HG03571 (cell line): Measurements from ENCODE around the gene ST8SIA1.

Source experiments
- ATAC-seq: cut with Tn5 transposase; IDR thresholded peaks from one replicate; pipeline ENCODE4 v1.9.1; 2021; ENCODE audit not compliant: unreplicated experiment

ST8SIA1 gene

GRCh38 chr12:22285846-22286245 lies 48.7 kb downstream of the ST8SIA1 start:
- ATAC-seq, result no peak

- no peak for ATAC-seq
Observed at GRCh38 chr12:22284871-22285270, 49.6 kb downstream of the ST8SIA1 start.

- ATAC-seq, result no peak
Observed at GRCh38 chr12:22283508-22283907, 51.0 kb downstream of the ST8SIA1 start.

DNA sequence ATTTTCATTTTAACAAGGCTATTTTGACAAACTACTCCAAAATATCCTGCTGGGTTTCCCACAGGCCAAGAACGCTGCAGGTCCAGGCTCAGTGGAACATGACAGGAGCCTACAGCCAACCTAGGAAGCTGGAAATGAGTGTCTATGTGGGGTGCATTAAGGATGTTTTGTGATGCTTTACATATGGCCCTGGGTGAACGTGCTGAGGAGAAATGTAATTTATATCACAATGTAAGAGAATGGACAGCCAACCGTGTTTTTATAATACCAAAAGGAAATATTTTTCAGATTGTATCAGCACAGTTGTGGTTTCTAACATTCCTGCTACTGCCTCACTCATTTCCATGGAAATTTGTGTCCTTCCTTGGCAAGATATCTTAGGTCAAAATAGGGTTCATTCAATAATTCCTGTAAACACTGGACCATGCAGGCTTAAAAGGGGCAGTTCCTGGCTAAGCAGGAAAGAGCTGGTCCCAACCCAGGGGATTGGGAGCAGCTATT lies 51.5 kb downstream of the ST8SIA1 start:
- no peak for ATAC-seq

DNA sequence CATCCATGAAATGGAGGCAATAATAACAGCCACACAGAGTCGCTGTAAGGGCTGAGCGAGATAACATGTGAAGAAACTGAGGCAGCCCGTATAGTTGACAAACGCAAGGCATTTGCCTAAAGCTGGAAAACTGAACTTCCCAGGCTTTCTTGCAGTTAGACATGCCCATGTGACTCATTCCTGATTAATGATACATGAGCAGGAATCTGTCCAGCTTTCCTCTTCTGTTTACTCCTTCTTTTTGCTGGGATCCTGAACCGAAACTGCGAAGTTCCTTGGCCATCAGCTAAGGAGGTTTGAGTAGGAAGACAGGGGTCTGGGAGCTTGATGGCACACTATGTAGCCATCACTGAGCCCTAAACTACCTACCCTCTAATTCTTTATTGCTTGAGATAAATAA lies 52.2 kb downstream of the ST8SIA1 start:
- ATAC-seq, result no peak

DNA sequence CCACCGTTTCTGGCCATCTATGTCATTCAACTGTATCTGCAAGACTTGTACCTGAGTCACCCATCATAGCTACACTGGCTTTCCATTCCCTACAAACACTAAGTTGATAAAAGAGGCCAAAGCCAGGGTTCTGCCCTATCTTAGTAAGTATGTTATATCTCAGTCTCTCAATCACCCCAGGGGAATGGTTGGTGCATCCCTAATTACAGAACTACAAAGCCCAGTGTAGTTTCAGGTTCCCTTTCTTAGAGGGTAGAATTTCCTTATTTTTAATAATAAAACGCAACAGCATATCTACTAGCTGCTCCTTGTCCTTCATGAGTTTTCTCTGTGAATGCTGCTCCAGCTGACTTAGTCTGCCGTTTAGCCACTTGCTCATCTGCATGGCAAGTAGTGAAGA lies 57.6 kb downstream of the ST8SIA1 start:
- no peak for ATAC-seq

GRCh38 chr12:22276313-22276712 lies 58.2 kb downstream of the ST8SIA1 start:
- ATAC-seq, result no peak

GRCh38 chr12:22275843-22276242 lies 58.7 kb downstream of the ST8SIA1 start:
- ATAC-seq, result no peak

GRCh38 chr12:22272335-22273151 lies 62.0 kb downstream of the ST8SIA1 start:
- ATAC-seq, result no peak

DNA sequence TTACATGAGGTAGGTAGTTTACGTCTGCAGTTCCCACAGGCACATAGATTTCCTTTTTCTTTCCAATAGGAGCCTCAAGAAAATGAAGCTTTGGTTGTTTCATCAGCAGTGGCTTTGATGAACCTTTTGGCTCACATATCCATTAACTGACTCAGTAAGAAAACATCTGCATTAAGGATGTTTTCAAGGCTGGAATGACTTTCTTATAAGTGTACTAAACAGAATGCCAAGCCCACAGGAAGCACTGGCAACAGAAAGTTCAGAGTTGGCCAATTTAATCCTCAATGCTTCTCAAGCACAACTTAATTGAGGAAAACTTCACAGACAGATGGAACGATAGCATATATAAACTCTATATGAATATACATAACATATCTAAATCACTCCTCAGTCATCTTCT lies 63.5 kb downstream of the ST8SIA1 start:
- ATAC-seq, result no peak

GRCh38 chr12:22268973-22269372 lies 65.5 kb downstream of the ST8SIA1 start:
- ATAC-seq, result no peak

GRCh38 chr12:22268406-22268805 lies 66.1 kb downstream of the ST8SIA1 start:
- no peak for ATAC-seq

GRCh38 chr12:22266101-22266500 lies 68.4 kb downstream of the ST8SIA1 start:
- ATAC-seq, result no peak

DNA sequence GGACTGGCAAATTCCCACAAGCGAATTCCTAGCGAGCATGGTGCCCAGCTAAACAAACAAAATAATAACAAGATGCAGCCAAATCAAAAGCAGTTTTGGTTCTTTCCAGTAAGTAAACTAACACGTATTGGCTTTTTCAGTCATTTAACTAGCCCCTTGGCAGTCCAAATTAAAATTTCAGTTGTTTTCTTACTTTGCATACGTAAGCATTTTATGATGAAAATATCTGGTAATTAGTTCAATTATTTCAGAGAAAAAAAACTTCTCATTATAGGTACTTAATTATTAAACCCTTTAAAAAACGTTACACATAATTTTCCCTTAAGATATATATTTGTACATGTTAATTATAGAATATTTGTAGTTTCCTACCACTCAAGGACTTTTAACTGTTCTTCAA lies 70.1 kb downstream of the ST8SIA1 start:
- ATAC-seq, result no peak

GRCh38 chr12:22262309-22262708 lies 72.2 kb downstream of the ST8SIA1 start:
- no peak for ATAC-seq

DNA sequence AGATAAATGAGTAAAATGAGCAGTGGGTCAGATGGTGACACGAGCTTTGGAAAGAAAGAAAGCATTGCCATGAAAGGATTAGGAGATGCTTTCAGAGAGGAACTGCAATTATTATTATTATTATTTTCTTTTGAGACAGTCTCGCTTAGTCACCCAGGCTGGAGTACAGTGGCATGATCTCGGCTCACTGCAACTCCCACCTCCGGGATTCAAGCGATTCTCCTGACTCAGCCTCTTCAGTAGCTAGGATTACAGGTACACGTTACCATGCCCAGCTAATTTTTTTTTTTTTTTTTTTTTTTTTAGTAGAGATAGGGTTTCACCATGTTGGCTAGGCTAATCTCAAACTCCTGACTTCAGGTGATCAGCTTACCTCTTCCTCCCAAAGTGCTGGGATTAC lies 77.4 kb downstream of the ST8SIA1 start:
- ATAC-seq, result no peak

- ATAC-seq, result no peak
Observed at GRCh38 chr12:22256605-22257004, 77.9 kb downstream of the ST8SIA1 start.

- ATAC-seq, result no peak
Observed at GRCh38 chr12:22256041-22256441, 78.5 kb downstream of the ST8SIA1 start.

GRCh38 chr12:22255097-22255496 lies 79.4 kb downstream of the ST8SIA1 start:
- ATAC-seq, result no peak

DNA sequence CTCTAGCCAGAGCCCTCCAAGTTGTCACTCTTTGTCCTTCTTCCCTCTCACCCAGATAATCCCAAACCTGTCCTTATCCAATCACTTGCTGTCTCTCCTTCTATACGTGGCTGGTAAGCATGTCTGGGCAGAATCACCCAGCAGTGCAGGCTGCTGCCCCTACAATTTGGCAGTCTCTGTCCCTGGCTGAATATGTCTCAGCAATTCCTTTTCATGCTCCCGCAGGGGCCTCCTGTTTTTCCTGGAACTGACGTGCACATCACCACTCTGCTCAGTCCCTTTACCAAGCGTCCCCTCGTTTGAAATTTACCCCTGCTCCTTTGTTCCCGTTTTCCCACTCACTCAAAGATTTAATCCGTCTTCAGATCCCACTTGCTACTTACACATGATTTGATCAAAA lies 80.0 kb downstream of the ST8SIA1 start:
- no peak for ATAC-seq

- no peak for ATAC-seq
Observed at GRCh38 chr12:22252057-22252456, 82.5 kb downstream of the ST8SIA1 start.

- no peak for ATAC-seq
Observed at GRCh38 chr12:22250762-22251161, 83.7 kb downstream of the ST8SIA1 start.

GRCh38 chr12:22248571-22249115 lies 85.9 kb downstream of the ST8SIA1 start:
- ATAC-seq, result no peak
